ENCODE data around the gene TAOK3. TPM values are rescaled to one million over a fixed set of nuclear protein-coding genes. Genes with fewer than 3 reads are reported as not detected.

The TAOK3 gene
- total and polyA plus RNA-seq, 2 of the 8 experiments (the other 6 are each of a cell fraction or from before 2014, with no cell fraction given), result 5.2 to 9.3 TPM

- no peak overlapping the region for H2BK5ac ChIP-seq (ENCODE audit: low read depth, low read length)
- H3K56ac ChIP-seq (replicated peaks; ENCODE audit: insufficient read length, low read depth, low read length), result no peak overlapping the region
- no peaks in the 10 kb centered on the region for H3K27me3 ChIP-seq (replicated peaks in 1 of 4; ENCODE audit: control insufficient read depth in 3 of 4, extremely low read depth in 1 of 4, insufficient read depth in 3 of 4, low read length in 3 of 4)
- H3K4me1 ChIP-seq (replicated peaks in 1 of 4; ENCODE audit: control insufficient read depth in 3 of 4, insufficient read depth in 4 of 4, low read length in 3 of 4), result no peaks in the 10 kb centered on the region
- TF ChIP-seq TBP (IDR thresholded peaks at IDR 0.05; ENCODE audit: low read depth, low read length), result no peak
- TF ChIP-seq, protein P1, sequence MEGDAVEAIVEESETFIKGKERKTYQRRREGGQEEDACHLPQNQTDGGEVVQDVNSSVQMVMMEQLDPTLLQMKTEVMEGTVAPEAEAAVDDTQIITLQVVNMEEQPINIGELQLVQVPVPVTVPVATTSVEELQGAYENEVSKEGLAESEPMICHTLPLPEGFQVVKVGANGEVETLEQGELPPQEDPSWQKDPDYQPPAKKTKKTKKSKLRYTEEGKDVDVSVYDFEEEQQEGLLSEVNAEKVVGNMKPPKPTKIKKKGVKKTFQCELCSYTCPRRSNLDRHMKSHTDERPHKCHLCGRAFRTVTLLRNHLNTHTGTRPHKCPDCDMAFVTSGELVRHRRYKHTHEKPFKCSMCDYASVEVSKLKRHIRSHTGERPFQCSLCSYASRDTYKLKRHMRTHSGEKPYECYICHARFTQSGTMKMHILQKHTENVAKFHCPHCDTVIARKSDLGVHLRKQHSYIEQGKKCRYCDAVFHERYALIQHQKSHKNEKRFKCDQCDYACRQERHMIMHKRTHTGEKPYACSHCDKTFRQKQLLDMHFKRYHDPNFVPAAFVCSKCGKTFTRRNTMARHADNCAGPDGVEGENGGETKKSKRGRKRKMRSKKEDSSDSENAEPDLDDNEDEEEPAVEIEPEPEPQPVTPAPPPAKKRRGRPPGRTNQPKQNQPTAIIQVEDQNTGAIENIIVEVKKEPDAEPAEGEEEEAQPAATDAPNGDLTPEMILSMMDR (IDR thresholded peaks at IDR 0.05; ENCODE audit: control extremely low read depth in 1 of 3, insufficient read depth in 1 of 3, low read depth in 1 of 3, low read length in 3 of 3), result no peak
- no peak for TF ChIP-seq CREB1 (IDR thresholded peaks at IDR 0.05)
- H4K20me1 ChIP-seq (replicated peaks in 1 of 2; ENCODE audit: control insufficient read depth in 1 of 2, insufficient read depth in 2 of 2, low read length in 2 of 2), result no peaks in the 10 kb centered on the region
- H2AFZ ChIP-seq (ENCODE audit: low read length), result no peak overlapping the region
- no peaks in the 10 kb centered on the region for H3K79me1 ChIP-seq (ENCODE audit: low read depth, low read length)
- no peak overlapping the region for H4K5ac ChIP-seq (ENCODE audit: insufficient read length, low read depth, low read length)
- no peaks in the 10 kb centered on the region for H3K23me2 ChIP-seq (ENCODE audit: low read depth, low read length)
- no peak for DNase-seq (ENCODE audit: low read depth in 1 of 2, low spot score in 2 of 2)
- no peak overlapping the region for H4K8ac ChIP-seq (ENCODE audit: extremely low read depth, insufficient read depth, low read length)
- H2AK5ac ChIP-seq (ENCODE audit: low read depth, low read length), result no peak overlapping the region
- H3K4me3 ChIP-seq (ENCODE audit: extremely low read depth in 1 of 4, insufficient read depth in 2 of 4, low read depth in 3 of 4, low read length in 4 of 4), result no peak overlapping the region
- H3K79me2 ChIP-seq (ENCODE audit: control insufficient read depth in 1 of 2, insufficient read depth in 2 of 2, low read length in 2 of 2), result no peaks in the 10 kb centered on the region
- H3K4me2 ChIP-seq (ENCODE audit: insufficient read depth in 1 of 2, low read depth in 2 of 2, low read length in 2 of 2), result no peak overlapping the region
- no peak overlapping the region for H4K91ac ChIP-seq (replicated peaks; ENCODE audit: insufficient read length, low read length)
- no peak overlapping the region for H3K18ac ChIP-seq (ENCODE audit: extremely low read depth, low read length)
- H3K4ac ChIP-seq (replicated peaks; ENCODE audit: insufficient read length, low read depth, low read length), result no peak overlapping the region
- no peak overlapping the region for H3K9ac ChIP-seq (replicated peaks in 1 of 4; ENCODE audit: extremely low read depth in 1 of 4, low read depth in 3 of 4, low read length in 3 of 4)
- ChIA-PET CTCF (ENCODE audit: partially characterized antibody) (no interaction called here), POLR2A (ENCODE audit: partially characterized antibody) (no interaction called here)
- no peak overlapping the region for H3K27ac ChIP-seq (ENCODE audit: low read depth, low read length)
- H2BK20ac ChIP-seq (ENCODE audit: low read length), result no peak overlapping the region
- H3K14ac ChIP-seq (ENCODE audit: insufficient read length), result no peak overlapping the region
- H3K23ac ChIP-seq (ENCODE audit: insufficient read length), result no peak overlapping the region
- no peaks in the 10 kb centered on the region for H3K36me3 ChIP-seq (ENCODE audit: control insufficient read depth in 2 of 4, insufficient read depth in 4 of 4, low read length in 3 of 4)
- H2BK12ac ChIP-seq (ENCODE audit: low read depth, low read length), result no peak overlapping the region
- no peak overlapping the region for H2BK120ac ChIP-seq (replicated peaks; ENCODE audit: low read depth, low read length)
- H2BK15ac ChIP-seq (ENCODE audit: low read length), result no peak overlapping the region
- FAIRE-seq, result no peak
- H3K9me3 ChIP-seq (ENCODE audit: insufficient read depth in 2 of 2, low read depth in 1 of 2, low read length in 1 of 2), result no peaks in the 10 kb centered on the region
Measured at GRCh38 chr12:118287728-118288127, 85.0 kb downstream of the TAOK3 start.
